GM21528 (cell line): ENCODE measurements around the gene CHRNG.
"Not testable (repeated sequence)": the region's sequence is repeated elsewhere in the genome, so short reads cannot be mapped to it uniquely, and the experiment has no call there.

Experiments
- ATAC-seq: cut with Tn5 transposase; IDR thresholded peaks from one replicate; pipeline ENCODE4 v1.9.1; 2021; ENCODE audit warnings: mild to moderate bottlenecking, moderate library complexity; ENCODE audit not compliant: unreplicated experiment, low FRiP score

Gene CHRNG

GRCh38 chr2:232526372-232526941, 13.0 kb upstream of the CHRNG start:
- ATAC-seq: no peak

- no peak for ATAC-seq
Observed at GRCh38 chr2:232527905-232528470, 11.5 kb upstream of the CHRNG start.

GRCh38 chr2:232528746-232529460, 10.6 kb upstream of the CHRNG start:
- no peak for ATAC-seq

- no peak for ATAC-seq
Observed at GRCh38 chr2:232529806-232530547, 9.5 kb upstream of the CHRNG start.

GRCh38 chr2:232530626-232531260, 8.7 kb upstream of the CHRNG start:
- no peak for ATAC-seq

- ATAC-seq: no peak
Observed at GRCh38 chr2:232532419-232532818, 7.1 kb upstream of the CHRNG start.

- not testable (repeated sequence) for ATAC-seq
Observed at GRCh38 chr2:232532821-232533220, 6.7 kb upstream of the CHRNG start.

- no peak for ATAC-seq
Observed at GRCh38 chr2:232533944-232534710, 5.4 kb upstream of the CHRNG start.

- no peak for ATAC-seq
Observed at GRCh38 chr2:232534940-232535651, 4.4 kb upstream of the CHRNG start.

GRCh38 chr2:232535761-232536530, 3.5 kb upstream of the CHRNG start:
- no peak for ATAC-seq

GRCh38 chr2:232537079-232537478, 2.4 kb upstream of the CHRNG start:
- no peak for ATAC-seq

- no peak for ATAC-seq
Observed at GRCh38 chr2:232537499-232537898, 2.0 kb upstream of the CHRNG start.

- ATAC-seq: no peak
Observed at GRCh38 chr2:232538671-232539070, 821 bp upstream of the CHRNG start.

- ATAC-seq: no peak
Observed at GRCh38 chr2:232540441-232541041, 1.0 kb downstream of the CHRNG start.

- no peak for ATAC-seq
Observed at GRCh38 chr2:232541195-232541960, 1.9 kb downstream of the CHRNG start.

- no peak for ATAC-seq
Observed at GRCh38 chr2:232541961-232542714, 2.6 kb downstream of the CHRNG start.
